Measurements from ENCODE around the gene CHMP1B. TPM values are rescaled to one million over a fixed set of nuclear protein-coding genes. Genes with fewer than 3 reads are reported as not detected.
"Not testable (repeated sequence)": the region's sequence is repeated elsewhere in the genome, so short reads cannot be mapped to it uniquely, and the experiment has no call there.

CHMP1B gene
- total and polyA plus RNA-seq, 7 donors, result 77.9 to 460 (median 321) TPM

DNA sequence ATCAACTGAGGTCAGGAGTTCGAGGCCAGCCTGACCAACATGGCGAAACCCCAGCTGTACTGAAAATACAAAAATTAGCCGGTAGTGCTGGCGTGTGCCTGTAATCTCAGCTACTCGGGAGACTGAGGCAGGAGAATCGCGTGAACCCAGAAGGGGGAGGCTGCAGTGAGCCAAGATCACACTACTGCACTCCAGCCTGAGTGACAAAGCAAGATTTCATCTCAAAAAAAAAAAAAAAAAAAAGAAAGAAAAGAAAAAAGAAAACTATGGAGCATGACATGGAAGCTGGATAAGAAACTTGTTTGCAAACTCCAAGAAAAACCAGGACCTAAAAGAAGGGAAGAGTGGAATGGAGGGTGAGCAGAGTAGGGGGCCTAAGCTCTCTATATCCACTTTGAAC is 1.9 kb upstream of the CHMP1B start:
- H3K27me3 ChIP-seq (ENCODE audit: insufficient read depth in 3 of 3, low read length in 2 of 3), result no peaks in the 10 kb centered on the region
- intact Hi-C loops (cut with DNase I), result loop anchor here in 1 of 2 donors (5.0 kb wide), 1 partner anchor 42 kb away; no protein-coding TSS in a partner anchor
- 74 to 89% (median 82%) methylated on average over 7 of the region's 7 CpGs for WGBS, 3 donors
- H3K4me3 ChIP-seq, result peak overlapping the region; percentile 91
- peaks cover 8% of the 10 kb centered on the region for H3K4me1 ChIP-seq
- no peak for ATAC-seq
- DNase-seq, result no peak
- peak overlapping the region; percentile 98 for H3K27ac ChIP-seq
- TF ChIP-seq, protein P1, sequence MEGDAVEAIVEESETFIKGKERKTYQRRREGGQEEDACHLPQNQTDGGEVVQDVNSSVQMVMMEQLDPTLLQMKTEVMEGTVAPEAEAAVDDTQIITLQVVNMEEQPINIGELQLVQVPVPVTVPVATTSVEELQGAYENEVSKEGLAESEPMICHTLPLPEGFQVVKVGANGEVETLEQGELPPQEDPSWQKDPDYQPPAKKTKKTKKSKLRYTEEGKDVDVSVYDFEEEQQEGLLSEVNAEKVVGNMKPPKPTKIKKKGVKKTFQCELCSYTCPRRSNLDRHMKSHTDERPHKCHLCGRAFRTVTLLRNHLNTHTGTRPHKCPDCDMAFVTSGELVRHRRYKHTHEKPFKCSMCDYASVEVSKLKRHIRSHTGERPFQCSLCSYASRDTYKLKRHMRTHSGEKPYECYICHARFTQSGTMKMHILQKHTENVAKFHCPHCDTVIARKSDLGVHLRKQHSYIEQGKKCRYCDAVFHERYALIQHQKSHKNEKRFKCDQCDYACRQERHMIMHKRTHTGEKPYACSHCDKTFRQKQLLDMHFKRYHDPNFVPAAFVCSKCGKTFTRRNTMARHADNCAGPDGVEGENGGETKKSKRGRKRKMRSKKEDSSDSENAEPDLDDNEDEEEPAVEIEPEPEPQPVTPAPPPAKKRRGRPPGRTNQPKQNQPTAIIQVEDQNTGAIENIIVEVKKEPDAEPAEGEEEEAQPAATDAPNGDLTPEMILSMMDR (IDR thresholded peaks at IDR 0.05), result no peak
- peaks cover 0 to 11% of the 10 kb centered on the region in 2 donors for H3K36me3 ChIP-seq (ENCODE audit: insufficient read depth in 1 of 2, low read depth in 1 of 2)
- no peaks in the 10 kb centered on the region for H3K9me3 ChIP-seq

DNA sequence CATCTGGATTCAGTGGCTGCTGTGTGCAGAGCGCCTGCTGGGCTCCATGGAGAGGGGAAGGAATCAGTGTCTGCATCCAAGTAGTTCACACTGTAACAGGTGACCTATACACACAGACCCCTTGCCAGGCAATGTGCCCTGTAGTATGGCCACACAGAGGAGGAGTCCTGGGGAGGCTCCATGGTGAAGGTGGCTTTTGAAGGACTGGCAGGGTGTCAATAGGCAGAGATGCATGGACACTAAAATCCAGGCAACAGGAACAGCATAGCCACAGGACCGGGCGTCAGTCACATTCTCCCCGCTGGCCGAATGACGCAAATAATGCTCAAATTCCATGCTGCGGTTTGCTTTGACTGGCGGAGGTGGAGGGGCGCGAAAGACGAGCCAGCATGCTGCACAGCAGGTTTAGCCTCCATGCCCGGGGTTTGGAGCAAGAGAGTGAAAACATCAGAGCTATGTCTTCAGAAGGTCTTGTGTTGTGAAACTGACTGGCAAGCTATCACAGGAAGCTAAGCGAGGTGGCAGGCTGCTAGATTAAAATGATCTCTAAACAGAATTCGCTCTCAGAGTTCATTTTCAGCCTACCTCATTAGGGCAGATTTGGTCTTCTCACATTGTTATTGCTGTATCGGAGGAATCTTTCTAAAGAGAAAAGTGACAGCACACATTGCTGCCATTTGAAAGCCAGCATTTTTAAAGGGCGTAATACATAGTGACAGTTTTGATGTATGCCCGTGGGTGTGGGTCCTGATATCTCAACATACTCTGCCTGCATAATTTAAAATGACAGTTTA is 1.2 kb upstream of the CHMP1B start:
- Histone ChIP-seq H3K27ac (peak overlapping the region; percentile 98), H3K4me1 (peaks cover 8% of the 10 kb centered on the region), H3K36me3 (ENCODE audit: insufficient read depth in 1 of 2, low read depth in 1 of 2) (peaks cover 3 to 18% of the 10 kb centered on the region in 2 donors), H3K4me3 (peak overlapping the region; percentile 91), H3K27me3 (ENCODE audit: insufficient read depth in 3 of 3, low read length in 2 of 3) (no peaks in the 10 kb centered on the region), H3K9me3 (no peaks in the 10 kb centered on the region)
- peak; percentile 75 to 80 (median 78) for ATAC-seq
- DNase-seq, result peak; percentile 86 to 89
- intact Hi-C loops (cut with DNase I), result loop anchor here (2.0 to 10.0 kb wide), 3 partner anchors 43 to 135 kb away; partner anchors contain the start of gene IMPA2 (in 2 of the 2)
- TF ChIP-seq, protein P1 (IDR thresholded peaks at IDR 0.05), result no peak
- WGBS, 3 donors, result 7 to 17% (median 10%) methylated on average over 17 of the region's 17 CpGs

DNA sequence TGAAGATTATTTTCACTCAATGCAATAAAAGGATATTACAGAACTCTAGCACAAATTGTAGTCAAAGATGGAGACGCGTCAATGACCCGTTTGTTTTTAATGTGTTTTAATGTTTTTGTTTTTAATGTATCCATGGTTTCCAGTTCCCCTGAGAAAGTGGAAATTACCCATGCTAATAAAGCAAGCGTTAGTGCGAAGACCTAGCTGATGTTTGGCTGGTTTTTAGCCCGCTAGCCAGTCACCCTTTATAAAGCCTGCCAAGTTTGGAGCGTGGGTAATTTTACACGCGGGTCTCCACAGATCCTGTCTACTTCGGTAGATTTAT is 430 bp upstream of the CHMP1B start:
- H3K9me3 ChIP-seq, result no peaks in the 10 kb centered on the region
- TF ChIP-seq, protein P1 (IDR thresholded peaks at IDR 0.05), result no peak
- no peak for DNase-seq
- WGBS, 3 donors, result 0% methylated on average over 10 of the region's 10 CpGs
- peak overlapping the region; percentile 91 for H3K4me3 ChIP-seq
- peaks cover 3 to 18% of the 10 kb centered on the region in 2 donors for H3K36me3 ChIP-seq (ENCODE audit: insufficient read depth in 1 of 2, low read depth in 1 of 2)
- peak overlapping the region; percentile 98 for H3K27ac ChIP-seq
- H3K27me3 ChIP-seq (ENCODE audit: insufficient read depth in 3 of 3, low read length in 2 of 3), result no peaks in the 10 kb centered on the region
- H3K4me1 ChIP-seq, result peaks cover 12% of the 10 kb centered on the region
- peak; percentile 34 to 58 (median 40) for ATAC-seq
- intact Hi-C loops (cut with DNase I), result loop anchor here (2.0 to 10.0 kb wide), 2 partner anchors 130 to 134 kb away; partner anchors contain the start of gene IMPA2 (in 2 of the 2)

DNA sequence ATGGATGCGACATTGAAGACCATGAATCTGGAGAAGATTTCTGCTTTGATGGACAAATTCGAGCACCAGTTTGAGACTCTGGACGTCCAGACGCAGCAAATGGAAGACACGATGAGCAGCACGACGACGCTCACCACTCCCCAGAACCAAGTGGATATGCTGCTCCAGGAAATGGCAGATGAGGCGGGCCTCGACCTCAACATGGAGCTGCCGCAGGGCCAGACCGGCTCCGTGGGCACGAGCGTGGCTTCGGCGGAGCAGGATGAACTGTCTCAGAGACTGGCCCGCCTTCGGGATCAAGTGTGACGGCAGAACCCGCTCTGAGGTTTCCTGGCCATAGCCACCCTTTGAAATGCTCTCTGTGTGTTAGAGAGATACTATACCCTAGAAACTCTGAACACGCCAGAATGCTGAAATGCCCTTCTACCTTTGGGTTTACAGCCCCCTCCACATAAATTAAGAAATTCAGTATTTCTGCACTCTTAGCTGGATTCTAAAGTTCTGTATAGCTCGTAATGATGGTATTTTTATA is 659 bp downstream of the CHMP1B start:
- no peaks in the 10 kb centered on the region for H3K9me3 ChIP-seq
- H3K27me3 ChIP-seq (ENCODE audit: insufficient read depth in 3 of 3, low read length in 2 of 3), result no peaks in the 10 kb centered on the region
- TF ChIP-seq, protein P1 (IDR thresholded peaks at IDR 0.05), result no peak
- H3K4me3 ChIP-seq, result peak overlapping the region; percentile 91
- ATAC-seq (peak; percentile 6 to 45 (median 16)), DNase-seq (peak; percentile 44 to 81)
- H3K4me1 ChIP-seq, result peaks cover 17% of the 10 kb centered on the region
- WGBS, 3 donors, result 0% methylated on average over 23 of the region's 23 CpGs
- intact Hi-C loops (cut with DNase I), result loop anchor here (2.0 to 10.0 kb wide), 2 partner anchors 129 to 133 kb away; partner anchors contain the start of gene IMPA2 (in 2 of the 2)
- peak overlapping the region; percentile 98 for H3K27ac ChIP-seq
- H3K36me3 ChIP-seq (ENCODE audit: insufficient read depth in 1 of 2, low read depth in 1 of 2), result peaks cover 3 to 18% of the 10 kb centered on the region in 2 donors

DNA sequence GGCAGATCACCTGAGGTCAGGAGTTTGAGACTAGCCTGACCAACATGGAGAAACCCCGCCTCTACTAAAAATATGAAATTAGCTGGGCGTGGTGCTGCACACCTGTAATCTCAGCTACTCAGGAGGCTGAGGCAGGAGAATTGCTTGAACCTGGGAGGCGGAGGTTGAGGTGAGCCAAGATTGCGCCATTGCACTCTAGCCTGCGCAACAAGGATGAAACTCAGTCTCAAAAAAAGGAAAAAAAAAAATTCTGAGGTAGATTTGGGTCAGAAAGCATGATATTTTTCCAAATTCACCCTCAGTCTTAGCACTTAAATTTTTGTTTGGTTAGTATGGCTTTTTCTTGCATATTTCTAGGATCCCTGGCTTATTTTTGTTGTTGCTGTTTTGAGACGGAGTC is 3.3 kb downstream of the CHMP1B start:
- not testable (repeated sequence) for ATAC-seq; H3K27me3 ChIP-seq (ENCODE audit: insufficient read depth in 3 of 3, low read length in 2 of 3)
- H3K4me1 ChIP-seq, result peaks cover 16% of the 10 kb centered on the region

More for the DNA sequence above, 3.3 kb downstream of the CHMP1B start:
- Histone ChIP-seq H3K36me3 (ENCODE audit: insufficient read depth in 1 of 2, low read depth in 1 of 2) (peaks cover 3 to 18% of the 10 kb centered on the region in 2 donors), H3K27ac (peak overlapping the region; percentile 98), H3K4me3 (peak overlapping the region; percentile 91)
- not testable (repeated sequence) for DNase-seq, H3K9me3 ChIP-seq
- 92 to 95% (median 93%) methylated on average over 6 of the region's 6 CpGs for WGBS, 3 donors
- intact Hi-C loops (cut with DNase I), result loop anchor here in 1 of 2 donors (10.0 kb wide), 1 partner anchor 130 kb away; the partner anchor contains the start of gene IMPA2

Data from psoas muscle (tissue), 8 donors.